Activated B cell treated with CpG ODN at 0.5 μM for 24 hours (primary cell): ENCODE data around the gene HPSE. TPM values are rescaled to one million over a fixed set of nuclear protein-coding genes. Genes with fewer than 3 reads are reported as not detected.
"Not testable (repeated sequence)": the region's sequence is repeated elsewhere in the genome, so short reads cannot be mapped to it uniquely, and the experiment has no call there.

Experiments used
- ATAC-seq: fragments of 200-7000 bp; cut with Tn5 transposase; one replicate; pipeline ENCODE4 v1.10.0; 2021; ENCODE audit warnings: low read depth, mild to moderate bottlenecking, moderate library complexity
- CTCF ChIA-PET: fragments of 350-600 bp; sonication (Branson Sonifier 250); formaldehyde crosslinking; loops from one replicate; lab custom pipeline; 2021; ENCODE audit warnings: antibody characterized with exemption; lab: Charles Lee
- POLR2A ChIA-PET: fragments of 350-600 bp; sonication (Branson Sonifier 250); formaldehyde crosslinking; loops from one replicate; lab custom pipeline; 2021; ENCODE audit warnings: antibody characterized with exemption; lab: Charles Lee
- DNase-seq: peaks from one replicate; pipeline ENCODE4 v3.0.0; 2022
- H3K27ac Mint-ChIP-seq: one replicate; pipeline ENCODE4 v1.8.0; 2020; ENCODE audit warnings: mixed read lengths
- H3K27me3 Mint-ChIP-seq: one replicate; pipeline ENCODE4 v1.8.0; 2021; ENCODE audit warnings: mixed read lengths
- H3K36me3 Mint-ChIP-seq: one replicate; pipeline ENCODE4 v1.8.0; 2021; ENCODE audit warnings: low read depth, mixed read lengths
- H3K4me1 Mint-ChIP-seq: one replicate; pipeline ENCODE4 v1.8.0; 2021; ENCODE audit warnings: mixed read lengths
- H3K4me3 Mint-ChIP-seq: one replicate; pipeline ENCODE4 v1.8.0; 2020; ENCODE audit warnings: mild to moderate bottlenecking, mixed read lengths
- H3K9me3 Mint-ChIP-seq: one replicate; pipeline ENCODE4 v1.8.0; 2020; ENCODE audit warnings: mixed read lengths
- CTCF ChIP-seq: fragments of 200-600 bp; IDR thresholded peaks from one replicate; pipeline ENCODE4 v1.8.0; 2022; ENCODE audit warnings: antibody characterized with exemption, mild to moderate bottlenecking
- intact Hi-C: fragments of 100-400 bp; cut with micrococcal nuclease; formaldehyde crosslinking; loops from one replicate; pipeline ENCODE4 v1.15.1; 2024
- total RNA-seq: library from RNA; stranded (reverse); gene quantifications from 2 replicates; pipeline ENCODE4 v1.2.3, GENCODE V29; 2022

The HPSE gene
- total RNA-seq, 1 donor from 2014 or later, result 1.5 TPM

- DNase-seq, result no peak
- ATAC-seq, result no peak
- ChIA-PET POLR2A (no interaction called here), CTCF (interaction anchor here (0.8 kb wide), 1 partner anchor 65 kb away, joined by 3 read pairs; no protein-coding TSS in a partner anchor)
- Mint-ChIP-seq H3K27ac (no peak overlapping the region), H3K4me1 (peaks cover 17% of the 10 kb centered on the region), H3K9me3 (no peaks in the 10 kb centered on the region), H3K36me3 (no peaks in the 10 kb centered on the region), H3K4me3 (no peak overlapping the region), H3K27me3 (no peaks in the 10 kb centered on the region)
- intact Hi-C loops, result no loop called here
- TF ChIP-seq CTCF, result no peak
Measured at GRCh38 chr4:83297548-83298260, 36.9 kb downstream of the HPSE start.

- ATAC-seq, result no peak
Measured at GRCh38 chr4:83293305-83294046, 41.2 kb downstream of the HPSE start.

GRCh38 chr4:83290059-83290774 is 44.4 kb downstream of the HPSE start:
- H3K27me3 Mint-ChIP-seq, H3K27ac Mint-ChIP-seq, CTCF ChIA-PET, intact Hi-C loops, ATAC-seq, H3K4me3 Mint-ChIP-seq, H3K36me3 Mint-ChIP-seq, POLR2A ChIA-PET, DNase-seq, H3K4me1 Mint-ChIP-seq, H3K9me3 Mint-ChIP-seq: not testable (repeated sequence)

More at GRCh38 chr4:83293305-83294046, 41.2 kb downstream of the HPSE start:
- ChIA-PET CTCF (interaction anchor here (1.0 to 1.4 kb wide), 2 partner anchors 9 to 12 kb away, joined by 3 read pairs; partner anchors contain the start of gene COQ2), POLR2A (no interaction called here)
- H3K27ac Mint-ChIP-seq, result no peak overlapping the region
- H3K4me3 Mint-ChIP-seq, result no peak overlapping the region
- H3K36me3 Mint-ChIP-seq, result no peaks in the 10 kb centered on the region
- intact Hi-C loops, result no loop called here
- H3K27me3 Mint-ChIP-seq, result no peaks in the 10 kb centered on the region
- no peak for DNase-seq
- H3K9me3 Mint-ChIP-seq, result peaks cover 4% of the 10 kb centered on the region
- H3K4me1 Mint-ChIP-seq, result peaks cover 12% of the 10 kb centered on the region
- no peak for TF ChIP-seq CTCF

GRCh38 chr4:83288381-83288780 is 46.3 kb downstream of the HPSE start:
- H3K27ac Mint-ChIP-seq, intact Hi-C loops, POLR2A ChIA-PET, H3K4me3 Mint-ChIP-seq, H3K36me3 Mint-ChIP-seq, H3K27me3 Mint-ChIP-seq, DNase-seq, H3K9me3 Mint-ChIP-seq, CTCF ChIA-PET, ATAC-seq: not testable (repeated sequence)
- H3K4me1 Mint-ChIP-seq, result peaks cover 13% of the 10 kb centered on the region

- no peaks in the 10 kb centered on the region for H3K27me3 Mint-ChIP-seq
- DNase-seq (no peak), ATAC-seq (peak; percentile 9)
- POLR2A ChIA-PET, result interaction anchor here (0.6 to 4.3 kb wide), 30 partner anchors 9 to 911 kb away, joined by 3 to 38 read pairs (median 5); partner anchors contain the start of genes COPS4, HELQ, HNRNPD and LIN54
- peak overlapping the region; percentile 99 for H3K27ac Mint-ChIP-seq
- H3K4me1 Mint-ChIP-seq, result peaks cover 35% of the 10 kb centered on the region
- intact Hi-C loops, result loop anchor here (2.0 kb wide), 2 partner anchors 50 to 356 kb away; partner anchors contain the start of gene HPSE
- CTCF ChIA-PET, result interaction anchor here (0.7 to 5.5 kb wide), 14 partner anchors 10 to 276 kb away, joined by 3 to 66 read pairs (median 6); partner anchors contain the start of gene LIN54
- H3K4me3 Mint-ChIP-seq, result peak overlapping the region; percentile 98
- peaks cover 2% of the 10 kb centered on the region for H3K9me3 Mint-ChIP-seq
- H3K36me3 Mint-ChIP-seq, result peaks cover 8% of the 10 kb centered on the region
- TF ChIP-seq CTCF, result no peak
Measured at GRCh38 chr4:83285055-83285407, 49.6 kb downstream of the HPSE start.
